DMS 273 (cell line): ENCODE measurements around the gene CDC45.
"Not testable (repeated sequence)": the region's sequence is repeated elsewhere in the genome, so short reads cannot be mapped to it uniquely, and the experiment has no call there.

Experiments
- DNase-seq: peaks from one replicate; lab custom pipeline; 2025; ENCODE audit not compliant: unreplicated experiment; lab: John Stamatoyannopoulos, UW

The CDC45 gene

GRCh38 chr22:19479355-19480172 is at the start of gene CDC45:
CDC45 (plus strand) TSS chr22:19479920; CDS start chr22:19479969, 49 bp downstream.
- DNase-seq, result peak; percentile 96

- peak; percentile 54 for DNase-seq
Observed at GRCh38 chr22:19429950-19430889, 49.5 kb upstream of the CDC45 start.

- peak; percentile 72 for DNase-seq
Observed at GRCh38 chr22:19430890-19431541, 48.7 kb upstream of the CDC45 start.

- peak; percentile 91 for DNase-seq
Observed at GRCh38 chr22:19431649-19432132, 48.0 kb upstream of the CDC45 start, which contains the start of gene HIRA. HIRA (minus strand) TSS chr22:19431733; CDS start chr22:19431476, 257 bp downstream.

- peak; percentile 95 for DNase-seq
Observed at GRCh38 chr22:19432133-19432851, 47.4 kb upstream of the CDC45 start, which contains the start of gene MRPL40. MRPL40 (plus strand) TSS chr22:19432545; CDS start chr22:19432555, 10 bp downstream.

GRCh38 chr22:19434401-19434800 is 45.3 kb upstream of the CDC45 start:
- no peak for DNase-seq

- DNase-seq, result no peak
Observed at GRCh38 chr22:19434829-19435580, 44.7 kb upstream of the CDC45 start.

- DNase-seq, result peak; percentile 19
Observed at GRCh38 chr22:19436444-19437161, 43.1 kb upstream of the CDC45 start.

- peak; percentile 63 for DNase-seq
Observed at GRCh38 chr22:19438298-19438697, 41.4 kb upstream of the CDC45 start.

- no peak for DNase-seq
Observed at GRCh38 chr22:19440411-19441195, 39.1 kb upstream of the CDC45 start.

GRCh38 chr22:19442166-19442565 is 37.6 kb upstream of the CDC45 start:
- DNase-seq, result no peak

- no peak for DNase-seq
Observed at GRCh38 chr22:19443544-19444211, 36.0 kb upstream of the CDC45 start.

GRCh38 chr22:19445279-19445982 is 34.3 kb upstream of the CDC45 start:
- DNase-seq, result not testable (repeated sequence)

GRCh38 chr22:19446603-19447329 is 33.0 kb upstream of the CDC45 start:
- no peak for DNase-seq

GRCh38 chr22:19447330-19448075 is 32.2 kb upstream of the CDC45 start, which contains the start of gene C22orf39:
C22orf39 (minus strand) TSS chr22:19447711; CDS start chr22:19447688, 23 bp downstream.
- peak; percentile 94 for DNase-seq
